Lower leg skin (tissue), 4 donors: ENCODE data around the gene SECISBP2. TPM values are rescaled to one million over a fixed set of nuclear protein-coding genes. Genes with fewer than 3 reads are reported as not detected.

Experiments
- DNase-seq, 2 donors: peaks; one replicate each; pipeline ENCODE4 v3.0.0-alpha.2; 2019; ENCODE audit warnings: low spot score in 2 of 2
- H3K4me3 ChIP-seq: fragments of 200-600 bp; sonication (generic); 2 replicates; pipeline ENCODE4 v1.5.1; 2017; ENCODE audit warnings: mild to moderate bottlenecking, low read depth; ENCODE audit not compliant: poor library complexity, severe bottlenecking
- CTCF ChIP-seq, 3 donors: fragments of 450-650 bp; IDR thresholded peaks; one replicate each; pipeline ENCODE4 v1.5.1; 2016; ENCODE audit warnings: antibody characterized with exemption in 3 of 3, mild to moderate bottlenecking in 3 of 3, moderate library complexity in 2 of 3
- POLR2A ChIP-seq, 2 donors: fragments of 450-650 bp; IDR thresholded peaks; one replicate each; pipeline ENCODE4 v1.6.1; 2016 to 2017; ENCODE audit warnings: antibody characterized with exemption in 2 of 2, mild to moderate bottlenecking in 1 of 2, moderate library complexity in 1 of 2
- WGBS, 2 donors: methylation state at CpG; one replicate each; pipeline ENCODE4 v1.1.5; 2018; 5-methylcytosine and 5-hydroxymethylcytosine counted together
- intact Hi-C: fragments of 100-400 bp; cut with DNase I; formaldehyde crosslinking; loops from one replicate; pipeline ENCODE4 v1.15.0; 2023; ENCODE audit warnings: low total_unique reads
- microRNA-seq, 2 donors: library from miRNA; unstranded; fragments of <30 nt; microRNA quantifications; one replicate each; pipeline ENCODE4, GENCODE V29; 2016; ENCODE audit warnings: borderline replicate concordance in 2 of 2, borderline number of aligned reads in 1 of 2
- total RNA-seq, 4 donors: library from RNA; depleted of rRNA; stranded (reverse); fragments of >200 nt; gene quantifications; one replicate each; pipeline ENCODE4 v1.1.0, GENCODE V29; 2016

SECISBP2 gene
- total RNA-seq, 4 donors from 2014 or later, result 38.3 to 67.3 (median 41.9) TPM

- no peak overlapping the region for H3K4me3 ChIP-seq
- intact Hi-C loops, result no loop called here
- no peak for DNase-seq
- 90 to 92% methylated on average over 14 of the region's 14 CpGs for WGBS, 2 donors
- TF ChIP-seq POLR2A (IDR thresholded peaks at IDR 0.05), result no peak
- no peak for TF ChIP-seq CTCF (IDR thresholded peaks at IDR 0.05)
These were observed 84.6 kb downstream of the SECISBP2 start for GRCh38 chr9:89402695-89403427.

GRCh38 chr9:89404074-89404473 is 85.8 kb downstream of the SECISBP2 start:
- intact Hi-C loops, result no loop called here
- no peak overlapping the region for H3K4me3 ChIP-seq
- WGBS, 2 donors, result 88 to 92% methylated on average over 10 to 11 of the region's 11 CpGs
- no peak for TF ChIP-seq CTCF (IDR thresholded peaks at IDR 0.05)
- no peak for TF ChIP-seq POLR2A (IDR thresholded peaks at IDR 0.05)
- DNase-seq, result no peak

- no peak for DNase-seq
- intact Hi-C loops, result no loop called here
- TF ChIP-seq POLR2A (IDR thresholded peaks at IDR 0.05) (no peak), CTCF (IDR thresholded peaks at IDR 0.05) (no peak)
- H3K4me3 ChIP-seq, result no peak overlapping the region
- WGBS, 2 donors, result 72 to 75% methylated on average over 11 of the region's 11 CpGs
These were observed 87.5 kb downstream of the SECISBP2 start for GRCh38 chr9:89405826-89406225.

GRCh38 chr9:89407070-89407469 is 88.8 kb downstream of the SECISBP2 start:
- no peak for TF ChIP-seq CTCF (IDR thresholded peaks at IDR 0.05)
- no peak for TF ChIP-seq POLR2A (IDR thresholded peaks at IDR 0.05)
- intact Hi-C loops, result no loop called here
- WGBS, 2 donors, result 30 to 43% methylated on average over 2 of the region's 2 CpGs

GRCh38 chr9:89408628-89409101 is 90.4 kb downstream of the SECISBP2 start:
- intact Hi-C loops, result no loop called here
- H3K4me3 ChIP-seq, result no peak overlapping the region
- WGBS, 2 donors, result 68 to 73% methylated on average over 12 of the region's 12 CpGs
- no peak for DNase-seq
- TF ChIP-seq CTCF (IDR thresholded peaks at IDR 0.05) (no peak), POLR2A (IDR thresholded peaks at IDR 0.05) (no peak)

More at GRCh38 chr9:89407070-89407469, 88.8 kb downstream of the SECISBP2 start:
- DNase-seq, result no peak
- H3K4me3 ChIP-seq, result no peak overlapping the region

Small RNA genes within 50 kb of the gene (microRNA-seq; reads per million reads assigned to microRNA genes)
- 0 reads per million in 2 donors for gene MIR3153

Other genes with a start within 250 kb of the SECISBP2 start
- gene SHC3, start 139.7 kb upstream of the SECISBP2 start, total RNA-seq, result 1 to 10 TPM in 2 of 4 donors, under 1 TPM in 2; 0.49 to 3.7 (median 1.7) TPM
- gene CKS2, start 7.3 kb upstream of the SECISBP2 start, total RNA-seq, result 10 to 100 TPM in 3 of 4 donors, 1 to 10 TPM in 1; 9.4 to 25.4 (median 21.1) TPM
- 10 to 100 TPM; 31.1 to 59.2 (median 42.1) TPM for gene SEMA4D, start 179.6 kb downstream of the SECISBP2 start, total RNA-seq